GM12878 (cell line): Measurements from ENCODE around the gene C16orf86.

Source experiments
- BHLHE40 ChIP-seq, 2 experiments: fragments of 450-650 bp in 1 of 2; IDR thresholded peaks; 2 replicates each; pipeline ENCODE4 v1.6.1; 2011 to 2017; ENCODE audit warnings: low read depth in 2 of 2, borderline replicate concordance in 1 of 2, improper control_type of control experiment in 1 of 2, low read length in 1 of 2, mild to moderate bottlenecking in 1 of 2
- BRCA1 ChIP-seq: IDR thresholded peaks from 2 replicates; pipeline ENCODE4 v1.6.1; 2011; ENCODE audit warnings: low read depth, low read length, improper control_type of control experiment
- CREM ChIP-seq: IDR thresholded peaks from 2 replicates; pipeline ENCODE4 v1.6.1; 2014; ENCODE audit warnings: antibody characterized with exemption, low read depth
- FOXM1 ChIP-seq: IDR thresholded peaks from 2 replicates; pipeline ENCODE4 v1.6.1; 2012; ENCODE audit warnings: low read depth, mild to moderate bottlenecking, inconsistent platforms, low read length, moderate library complexity
- HDGF ChIP-seq: fragments of 450-650 bp; IDR thresholded peaks from 2 replicates; pipeline ENCODE4 v1.6.1; 2016; ENCODE audit warnings: antibody characterized with exemption
- NBN ChIP-seq: fragments of 450-650 bp; IDR thresholded peaks from 2 replicates; pipeline ENCODE4 v1.6.1; 2016
- NR2F1 ChIP-seq: fragments of 450-650 bp; conservative IDR thresholded peaks from 2 replicates; pipeline ENCODE4 v1.6.1; 2017; ENCODE audit warnings: mild to moderate bottlenecking
- RAD21 ChIP-seq: IDR thresholded peaks from 2 replicates; pipeline ENCODE4 v1.6.1; 2011; ENCODE audit warnings: mild to moderate bottlenecking, low read depth, low read length, moderate library complexity; ENCODE audit not compliant: insufficient read depth
- SP1 ChIP-seq: IDR thresholded peaks from one replicate; pipeline ENCODE4 v1.6.1; 2011; ENCODE audit warnings: low read depth, low read length
- SPI1 ChIP-seq: IDR thresholded peaks from 2 replicates; pipeline ENCODE4 v1.6.1; 2011; ENCODE audit warnings: low read depth, mild to moderate bottlenecking, low read length, moderate library complexity, borderline replicate concordance; ENCODE audit not compliant: insufficient read depth
- SUZ12 ChIP-seq: fragments of 200-600 bp; sonication (generic); IDR thresholded peaks from one replicate; pipeline ENCODE4 v1.6.1; 2018; ENCODE audit warnings: antibody characterized with exemption, mild to moderate bottlenecking; ENCODE audit not compliant: unreplicated experiment
- TF ChIP-seq, protein P1 (sequence below), 3 experiments: IDR thresholded peaks in 2 of 3; conservative IDR thresholded peaks in 1 of 3; 2 replicates each; pipeline ENCODE4 v1.5.1; 2011; ENCODE audit warnings: low read depth in 3 of 3, low read length in 3 of 3, mild to moderate bottlenecking in 3 of 3, control low read depth in 2 of 3, moderate library complexity in 2 of 3, inconsistent platforms in 1 of 3, mixed read lengths in 1 of 3; ENCODE audit not compliant: control insufficient read depth in 2 of 3, insufficient read depth in 1 of 3; ENCODE audit errors: extremely low read depth in 1 of 3

DNA sequence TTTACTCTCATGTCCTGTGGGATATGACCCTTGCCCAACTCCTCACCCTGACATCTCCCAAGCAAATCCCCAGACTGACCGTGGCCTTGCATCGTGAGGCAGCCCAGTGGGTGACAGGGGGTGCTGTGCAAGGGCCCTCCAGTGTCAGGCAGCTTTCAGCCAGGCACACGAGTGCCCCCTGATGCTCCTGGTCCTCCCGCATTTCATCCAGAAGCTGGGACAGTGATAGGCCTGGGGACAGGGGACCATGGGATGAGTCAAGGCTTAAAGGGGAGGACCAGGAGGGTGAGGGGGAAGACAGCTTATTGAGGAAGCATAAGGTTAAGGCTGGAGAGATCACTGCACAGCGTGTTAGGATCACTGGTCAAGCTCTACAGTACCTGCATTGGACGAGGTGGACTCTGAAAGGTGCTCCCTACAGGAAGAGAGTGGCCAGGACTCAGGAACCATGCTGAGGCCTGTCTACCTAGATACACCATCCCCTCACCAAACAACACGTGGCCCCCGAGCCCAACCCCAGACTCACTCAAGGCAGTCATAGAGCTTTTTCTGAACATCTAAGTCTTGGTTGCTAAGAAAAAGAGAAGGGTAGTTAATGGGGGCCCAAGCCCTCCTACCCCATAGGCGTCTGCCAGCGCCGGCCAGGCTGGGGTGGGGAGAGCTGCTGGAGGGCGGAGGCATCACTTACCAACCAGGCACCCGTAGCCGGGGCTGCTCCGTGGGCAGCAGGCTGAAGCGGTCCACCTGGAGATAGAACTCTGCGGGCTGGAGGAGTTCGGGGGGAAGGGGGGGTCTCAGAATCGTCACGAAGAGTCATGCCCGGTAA lies 7.6 kb upstream of the C16orf86 start:
- TF ChIP-seq BHLHE40 (IDR thresholded peaks at IDR 0.05; ENCODE audit: borderline replicate concordance in 1 of 2, low read depth in 2 of 2, low read length in 1 of 2) (no peak), CREM (no peak), RAD21 (no peak), BRCA1 (no peak), FOXM1 (no peak), NBN (no peak), SPI1 (no peak), NR2F1 (no peak), SUZ12 (no peak), HDGF (no peak), SP1 (no peak)
- TF ChIP-seq, protein P1, sequence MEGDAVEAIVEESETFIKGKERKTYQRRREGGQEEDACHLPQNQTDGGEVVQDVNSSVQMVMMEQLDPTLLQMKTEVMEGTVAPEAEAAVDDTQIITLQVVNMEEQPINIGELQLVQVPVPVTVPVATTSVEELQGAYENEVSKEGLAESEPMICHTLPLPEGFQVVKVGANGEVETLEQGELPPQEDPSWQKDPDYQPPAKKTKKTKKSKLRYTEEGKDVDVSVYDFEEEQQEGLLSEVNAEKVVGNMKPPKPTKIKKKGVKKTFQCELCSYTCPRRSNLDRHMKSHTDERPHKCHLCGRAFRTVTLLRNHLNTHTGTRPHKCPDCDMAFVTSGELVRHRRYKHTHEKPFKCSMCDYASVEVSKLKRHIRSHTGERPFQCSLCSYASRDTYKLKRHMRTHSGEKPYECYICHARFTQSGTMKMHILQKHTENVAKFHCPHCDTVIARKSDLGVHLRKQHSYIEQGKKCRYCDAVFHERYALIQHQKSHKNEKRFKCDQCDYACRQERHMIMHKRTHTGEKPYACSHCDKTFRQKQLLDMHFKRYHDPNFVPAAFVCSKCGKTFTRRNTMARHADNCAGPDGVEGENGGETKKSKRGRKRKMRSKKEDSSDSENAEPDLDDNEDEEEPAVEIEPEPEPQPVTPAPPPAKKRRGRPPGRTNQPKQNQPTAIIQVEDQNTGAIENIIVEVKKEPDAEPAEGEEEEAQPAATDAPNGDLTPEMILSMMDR (IDR thresholded peaks at IDR 0.05 in 2 of 3, conservative IDR thresholded peaks at IDR 0.05 in 1 of 3; ENCODE audit: control insufficient read depth in 2 of 3, extremely low read depth in 1 of 3, insufficient read depth in 1 of 3, low read depth in 3 of 3, low read length in 3 of 3), result no peak
